ENCODE measurements around the gene METTL16. TPM values are rescaled to one million over a fixed set of nuclear protein-coding genes. Genes with fewer than 3 reads are reported as not detected.

The METTL16 gene
- total RNA-seq, 1 donor from 2014 or later: 7.3 TPM

- DNase-seq (ENCODE audit: low read depth in 2 of 2): no peak
These were observed 143.3 kb downstream of the METTL16 start for GRCh38 chr17:2368359-2368758.

GRCh38 chr17:2366747-2367494 is 144.8 kb downstream of the METTL16 start:
- no peak for DNase-seq (ENCODE audit: low read depth in 2 of 2)

Other genes with a start within 250 kb of the METTL16 start
- gene SMG6, start 208.1 kb downstream of the METTL16 start, total RNA-seq: 19.6 and 23.8 TPM in 2 replicates
- gene SRR, start 207.9 kb downstream of the METTL16 start, total RNA-seq: 7.9 and 9.4 TPM in 2 replicates
- 27.7 and 34.1 TPM in 2 replicates for gene TSR1, start 175.4 kb downstream of the METTL16 start, total RNA-seq
- 22.0 and 37.5 TPM in 2 replicates for gene SGSM2, start 174.4 kb downstream of the METTL16 start, total RNA-seq
- gene MNT, start 110.8 kb downstream of the METTL16 start, total RNA-seq: 1.7 and 2.8 TPM in 2 replicates
- gene PAFAH1B1, start 81.8 kb upstream of the METTL16 start, total RNA-seq: 53.6 and 58.3 TPM in 2 replicates
- 26.4 and 29.0 TPM in 2 replicates for gene CLUH, start 199.9 kb upstream of the METTL16 start, total RNA-seq
- not detected in 2 replicates for gene CCDC92B, start 237.8 kb upstream of the METTL16 start, total RNA-seq